ENCODE data around the gene KCTD18. TPM values are rescaled to one million over a fixed set of nuclear protein-coding genes. Genes with fewer than 3 reads are reported as not detected.

KCTD18 gene
- total and polyA plus RNA-seq, 10 of the 15 experiments (the other 5 are each of a cell fraction or from before 2014, with no cell fraction given): 1.4 to 16.9 (median 12.5) TPM

- intact Hi-C loops (cut with micrococcal nuclease; ENCODE audit: unreplicated experiment) (no loop called here), in situ Hi-C loops (cut with MboI) (no loop called here)
- POLR2A ChIA-PET: interaction anchor here (0.6 kb wide), 1 partner anchor 20 kb away, joined by 4 read pairs; no protein-coding TSS in a partner anchor
Observed at GRCh38 chr2:200477667-200478131, 32.2 kb downstream of the KCTD18 start.

DNA sequence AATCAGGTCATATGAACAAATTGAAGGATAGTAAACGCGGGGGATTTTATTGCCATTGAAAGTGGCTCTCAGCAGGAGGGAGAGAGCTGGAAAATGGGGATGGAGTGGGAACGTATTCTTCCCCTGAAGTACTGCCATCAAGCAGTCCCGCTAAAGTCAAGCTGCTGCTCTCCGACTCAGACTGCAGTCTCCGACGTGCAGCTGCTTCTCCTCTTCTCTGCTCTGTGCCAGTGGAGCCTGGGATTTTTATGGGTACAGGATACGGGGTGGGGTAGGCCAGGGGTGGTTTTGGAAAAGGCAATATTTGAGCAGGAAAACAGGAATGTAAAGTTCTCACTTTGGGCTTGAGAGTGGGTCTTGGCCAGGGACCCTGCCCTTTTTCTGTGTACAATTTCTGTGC lies 33.0 kb downstream of the KCTD18 start:
- no peak overlapping the region for H3K4me3 ChIP-seq
- no peak overlapping the region for H2AFZ ChIP-seq (ENCODE audit: control insufficient read depth, low read depth, low read length)
- CTCF ChIA-PET: interaction anchor here (1.3 to 2.4 kb wide), 3 partner anchors 14 to 498 kb away, joined by 3 to 18 read pairs (median 3); no protein-coding TSS in a partner anchor
- H4K20me1 ChIP-seq (ENCODE audit: control insufficient read depth, insufficient read depth): no peaks in the 10 kb centered on the region
- H3K4me1 ChIP-seq (ENCODE audit: control insufficient read depth, insufficient read depth, low read length): peaks cover 17% of the 10 kb centered on the region
- no peak overlapping the region for H3K9ac ChIP-seq (ENCODE audit: control insufficient read depth, insufficient read depth, low read length)
- DNase-seq (ENCODE audit: low read depth, low spot score) (no peak), ATAC-seq (no peak), FAIRE-seq (no peak)
- RAD21 ChIA-PET (ENCODE audit: unreplicated experiment): interaction anchor here (0.6 to 1.1 kb wide), 3 partner anchors 103 to 1167 kb away, joined by 3 to 4 read pairs (median 3); partner anchors contain the start of gene TMEM237
- no peaks in the 10 kb centered on the region for H3K79me2 ChIP-seq (ENCODE audit: control insufficient read depth, insufficient read depth, low read length)
- H3K36me3 ChIP-seq (ENCODE audit: control insufficient read depth in 2 of 2, insufficient read depth in 2 of 2, low read length in 1 of 2): peaks cover 2 to 4% of the 10 kb centered on the region in 2 experiments; a peak in 3 of 4 replicates
- in situ Hi-C loops (cut with MboI): no loop called here
- no peaks in the 10 kb centered on the region for H3K9me3 ChIP-seq (replicated peaks; ENCODE audit: control insufficient read depth, insufficient read depth, low read length)
- no peak overlapping the region for H3K4me2 ChIP-seq (ENCODE audit: control insufficient read depth, insufficient read depth)
- no peak overlapping the region for H3K27ac ChIP-seq (ENCODE audit: control insufficient read depth, insufficient read depth)
- POLR2A ChIA-PET: no interaction called here
- BruUV-seq (replicated peaks): no TSS peak
- 95% methylated on average over 8 of the region's 8 CpGs for WGBS (ENCODE audit: insufficient coverage, insufficient replicate concordance, low lambda C conversion rate, missing lambda C conversion rate)
- SMC1A ChIA-PET (ENCODE audit: uncharacterized antibody, unreplicated experiment): interaction anchor here (0.6 to 1.7 kb wide), 3 partner anchors 22 to 497 kb away, joined by 3 to 7 read pairs (median 5); no protein-coding TSS in a partner anchor
- intact Hi-C loops (cut with micrococcal nuclease; ENCODE audit: unreplicated experiment): no loop called here
- H3K27me3 ChIP-seq (replicated peaks in 1 of 2; ENCODE audit: control insufficient read depth in 2 of 2, insufficient read depth in 2 of 2, low read length in 1 of 2): no peaks in the 10 kb centered on the region
- TF ChIP-seq BRCA1 (IDR thresholded peaks at IDR 0.05; ENCODE audit: low read depth, low read length) (no peak), ZNF274 (IDR thresholded peaks at IDR 0.05; ENCODE audit: insufficient read depth, insufficient read length) (no peak), POU2F2 (IDR thresholded peaks at IDR 0.05; ENCODE audit: borderline replicate concordance, low read depth, low read length) (no peak), RAD51 (IDR thresholded peaks at IDR 0.05) (no peak), ZNF687 (IDR thresholded peaks at IDR 0.05) (no peak), EED (IDR thresholded peaks at IDR 0.05; ENCODE audit: low read depth) (no peak), NR2F1 (conservative IDR thresholded peaks at IDR 0.05) (no peak), IKZF1 (conservative IDR thresholded peaks at IDR 0.05) (no peak), PKNOX1 (IDR thresholded peaks at IDR 0.05) (no peak), FOXM1 (IDR thresholded peaks at IDR 0.05; ENCODE audit: low read depth, low read length) (no peak)

More at GRCh38 chr2:200477667-200478131, 32.2 kb downstream of the KCTD18 start:
- Histone ChIP-seq H3K27ac (ENCODE audit: control insufficient read depth, insufficient read depth) (no peak overlapping the region), H3K9ac (ENCODE audit: control insufficient read depth, insufficient read depth, low read length) (no peak overlapping the region), H3K79me2 (ENCODE audit: control insufficient read depth, insufficient read depth, low read length) (no peaks in the 10 kb centered on the region), H3K27me3 (replicated peaks in 1 of 2; ENCODE audit: control insufficient read depth in 2 of 2, insufficient read depth in 2 of 2, low read length in 1 of 2) (no peaks in the 10 kb centered on the region), H3K4me1 (ENCODE audit: control insufficient read depth, insufficient read depth, low read length) (peaks cover 9% of the 10 kb centered on the region), H3K9me3 (replicated peaks; ENCODE audit: control insufficient read depth, insufficient read depth, low read length) (no peaks in the 10 kb centered on the region), H4K20me1 (ENCODE audit: control insufficient read depth, insufficient read depth) (no peaks in the 10 kb centered on the region), H2AFZ (ENCODE audit: control insufficient read depth, low read depth, low read length) (no peak overlapping the region), H3K4me3 (no peak overlapping the region), H3K36me3 (ENCODE audit: control insufficient read depth in 2 of 2, insufficient read depth in 2 of 2, low read length in 1 of 2) (peaks cover 2 to 4% of the 10 kb centered on the region in 2 experiments; a peak in 2 of 4 replicates), H3K4me2 (ENCODE audit: control insufficient read depth, insufficient read depth) (no peak overlapping the region)
- FAIRE-seq (no peak), DNase-seq (ENCODE audit: low read depth, low spot score) (no peak), ATAC-seq (no peak)
- ChIA-PET RAD21 (ENCODE audit: unreplicated experiment) (no interaction called here), CTCF (interaction anchor here (1.4 to 10.3 kb wide), 3 partner anchors 32 to 499 kb away, joined by 3 to 104 read pairs (median 18); no protein-coding TSS in a partner anchor), SMC1A (ENCODE audit: uncharacterized antibody, unreplicated experiment) (no interaction called here)
- TSS peak; percentile 36 for BruUV-seq (replicated peaks)
- 83% methylated on average over 21 of the region's 21 CpGs for WGBS (ENCODE audit: insufficient coverage, insufficient replicate concordance, low lambda C conversion rate, missing lambda C conversion rate)
- no peak for TF ChIP-seq SREBF2 (IDR thresholded peaks at IDR 0.05; ENCODE audit: low read length)
- TF ChIP-seq IKZF1 (conservative IDR thresholded peaks at IDR 0.05): no peak
- no peak for TF ChIP-seq RFX5 (IDR thresholded peaks at IDR 0.05; ENCODE audit: low read depth, low read length)
- no peak for TF ChIP-seq SPI1 (IDR thresholded peaks at IDR 0.05; ENCODE audit: borderline replicate concordance, insufficient read depth, low read depth, low read length)
- TF ChIP-seq NR2C2 (IDR thresholded peaks at IDR 0.05; ENCODE audit: borderline replicate concordance, control insufficient read depth, insufficient read length, low read depth): no peak
- TF ChIP-seq HDAC2 (IDR thresholded peaks at IDR 0.05): no peak
- TF ChIP-seq JUNB (IDR thresholded peaks at IDR 0.05): no peak
- TF ChIP-seq STAT3 (IDR thresholded peaks at IDR 0.05; ENCODE audit: low read depth, low read length): no peak
- no peak for TF ChIP-seq SMARCA5 (IDR thresholded peaks at IDR 0.05)
